Small intestine (tissue), 7 donors: ENCODE results near the gene PGAM1. TPM values are rescaled to one million over a fixed set of nuclear protein-coding genes. Genes with fewer than 3 reads are reported as not detected.
"Not testable (repeated sequence)": the region's sequence is repeated elsewhere in the genome, so short reads cannot be mapped to it uniquely, and the experiment has no call there.

Experiments used
- DNase-seq, 2 donors: peaks; one replicate each; pipeline versions ENCODE4 v3.0.0 to v3.0.0-alpha.2; 2013
- FAIRE-seq: peaks from 2 replicates; lab custom pipeline; 2012; peaks lifted over from hg19 to GRCh38; lab: Jason Lieb, UNC
- H3K27ac ChIP-seq, 3 donors: one replicate each; pipeline ENCODE4 v1.5.1; 2013; ENCODE audit warnings: low read length in 2 of 3, mild to moderate bottlenecking in 2 of 3, control low read depth in 1 of 3, inconsistent platforms in 1 of 3, low read depth in 1 of 3, moderate library complexity in 1 of 3
- H3K27me3 ChIP-seq, 3 donors: one replicate each; pipeline ENCODE4 v1.6.1; 2013; ENCODE audit warnings: low read length in 3 of 3, inconsistent platforms in 1 of 3; ENCODE audit not compliant: control insufficient read depth in 3 of 3, insufficient read depth in 3 of 3
- H3K36me3 ChIP-seq, 3 donors: one replicate each; pipeline ENCODE4 v1.6.1; 2013; ENCODE audit warnings: low read length in 3 of 3, inconsistent platforms in 1 of 3, low read depth in 1 of 3, mild to moderate bottlenecking in 1 of 3, moderate library complexity in 1 of 3; ENCODE audit not compliant: control insufficient read depth in 3 of 3, insufficient read depth in 2 of 3
- H3K4me1 ChIP-seq, 3 donors: one replicate each; pipeline ENCODE4 v1.6.1; 2013; ENCODE audit warnings: low read length in 2 of 3, inconsistent platforms in 1 of 3, low read depth in 1 of 3, mild to moderate bottlenecking in 1 of 3, moderate library complexity in 1 of 3; ENCODE audit not compliant: control insufficient read depth in 3 of 3, insufficient read depth in 2 of 3
- H3K4me3 ChIP-seq, 3 donors: one replicate each; pipeline ENCODE4 v1.5.1; 2013; ENCODE audit warnings: low read length in 3 of 3, control low read depth in 1 of 3, inconsistent platforms in 1 of 3, low read depth in 1 of 3, mild to moderate bottlenecking in 1 of 3, moderate library complexity in 1 of 3
- H3K9me3 ChIP-seq, 2 donors: one replicate each; pipeline ENCODE4 v1.6.1; 2013; ENCODE audit warnings: low read depth in 1 of 2, low read length in 1 of 2; ENCODE audit not compliant: control insufficient read depth in 2 of 2, insufficient read depth in 1 of 2
- WGBS, 3 donors: extraction: QIAGEN DNeasy Blood & Tissue Kit; methylation state at CpG; one replicate each; pipeline ENCODE4 v1.1.7; 2013; 5-methylcytosine and 5-hydroxymethylcytosine counted together
- polyA plus RNA-seq, 4 donors: library from polyadenylated mRNA; stranded (reverse) in 3 of 4; unstranded in 1 of 4; fragments of 200-250 nt in 3 of 4; fragments of 120-200 nt in 1 of 4; gene quantifications; one replicate each; pipeline versions ENCODE4 v1.2.1 to v1.2.3, GENCODE V29; 2013
- donor health status: healthy with polysubstance abuse.
- donor health status: control.
- donor health status: control.
- donor health status: Bipolar disorder and iron deficiency.
- donor health status: healthy.

Gene PGAM1
- polyA plus RNA-seq, 4 donors = 129 to 300 (median 235) TPM

DNA sequence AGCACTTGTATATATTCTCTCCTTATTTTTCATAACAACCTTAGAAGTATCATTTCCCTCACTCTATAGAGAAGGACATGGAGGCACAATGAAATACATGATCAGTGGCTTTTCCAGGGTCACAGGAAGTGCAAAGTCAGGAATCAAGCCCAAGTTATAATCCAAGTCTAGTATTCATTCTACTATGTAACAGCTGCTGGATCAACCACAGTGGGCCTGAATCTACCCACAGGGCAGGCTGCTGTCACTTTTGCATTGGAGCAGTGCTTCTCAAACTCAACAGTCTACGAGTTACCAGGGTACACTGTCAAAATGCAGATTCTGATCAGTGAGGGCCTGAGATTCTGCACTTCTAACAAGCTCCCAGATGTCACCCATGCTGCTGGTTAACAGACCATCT, 38.2 kb downstream of the PGAM1 start:
- 56 to 74% (median 70%) methylated on average over 1 of the region's 1 CpG for WGBS, 3 donors
- Histone ChIP-seq H3K27me3 (no peaks in the 10 kb centered on the region), H3K27ac (no peak overlapping the region), H3K9me3 (no peaks in the 10 kb centered on the region), H3K4me3 (no peak overlapping the region), H3K36me3 (peaks cover 29 to 94% (median 31%) of the 10 kb centered on the region in 3 donors), H3K4me1 (no peaks in the 10 kb centered on the region)
- FAIRE-seq (no peak), DNase-seq (no peak)

- no peak overlapping the region for H3K4me3 ChIP-seq
- DNase-seq (no peak), FAIRE-seq (no peak)
- no peaks in the 10 kb centered on the region for H3K27me3 ChIP-seq
- H3K27ac ChIP-seq = no peak overlapping the region
- peaks cover 18 to 91% (median 30%) of the 10 kb centered on the region in 3 donors for H3K36me3 ChIP-seq
- H3K4me1 ChIP-seq = no peaks in the 10 kb centered on the region
- 93 to 95% (median 93%) methylated on average over 7 of the region's 7 CpGs for WGBS, 3 donors
- H3K9me3 ChIP-seq = no peaks in the 10 kb centered on the region
These were observed 40.0 kb downstream of the PGAM1 start for GRCh38 chr10:97465982-97466381.

DNA sequence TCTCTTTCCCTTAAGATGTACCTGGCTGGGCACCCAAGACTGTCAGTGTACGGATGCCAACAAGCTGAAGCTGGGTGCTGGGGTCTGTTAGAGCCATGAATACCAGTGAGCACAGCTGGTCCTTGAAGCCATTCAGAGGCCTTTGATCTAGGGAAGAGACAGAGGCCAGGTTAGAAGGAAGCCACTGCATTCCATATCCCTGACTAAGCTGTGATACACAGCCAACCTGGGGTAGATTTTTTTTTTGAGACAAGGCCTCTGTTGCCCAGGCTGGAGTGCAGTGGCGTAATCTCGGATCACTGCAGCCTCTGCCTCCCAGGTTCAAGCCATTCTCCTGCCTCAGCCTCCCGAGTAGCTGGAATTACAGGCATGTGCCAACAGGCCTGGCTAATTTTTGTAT, 40.8 kb downstream of the PGAM1 start:
- Histone ChIP-seq H3K36me3 (peaks cover 10 to 88% (median 29%) of the 10 kb centered on the region in 3 donors), H3K4me1 (no peaks in the 10 kb centered on the region), H3K4me3 (no peak overlapping the region), H3K27me3 (no peaks in the 10 kb centered on the region), H3K9me3 (no peaks in the 10 kb centered on the region), H3K27ac (no peak overlapping the region)
- FAIRE-seq (no peak), DNase-seq (no peak)
- WGBS, 3 donors = 90 to 95% (median 93%) methylated on average over 4 of the region's 4 CpGs

DNA sequence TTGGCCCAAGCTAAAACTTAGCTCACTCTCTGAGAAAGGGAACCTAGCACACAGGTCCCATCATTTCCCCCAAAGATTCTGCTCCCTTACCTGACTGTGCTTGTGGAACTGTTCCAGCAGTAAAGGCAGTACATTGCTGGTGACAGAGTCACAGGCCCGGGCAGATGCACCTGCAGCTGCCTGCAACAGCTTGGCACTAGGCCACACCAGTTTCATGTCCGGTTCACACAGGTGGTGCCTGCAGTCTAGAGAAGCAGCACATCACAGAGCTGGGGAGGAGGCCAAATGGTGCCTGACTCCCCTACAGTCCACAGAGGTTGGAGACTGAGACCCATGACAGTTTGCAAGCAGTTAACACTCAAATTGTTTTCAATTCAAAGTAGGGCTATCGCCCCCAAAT, 42.2 kb downstream of the PGAM1 start:
- Histone ChIP-seq H3K27ac (no peak overlapping the region), H3K4me3 (no peak overlapping the region), H3K36me3 (peaks cover 7 to 86% (median 25%) of the 10 kb centered on the region in 3 donors), H3K27me3 (no peaks in the 10 kb centered on the region), H3K9me3 (no peaks in the 10 kb centered on the region), H3K4me1 (no peaks in the 10 kb centered on the region)
- DNase-seq = no peak
- WGBS, 3 donors = 48 to 72% (median 58%) methylated on average over 3 of the region's 3 CpGs
- no peak for FAIRE-seq

GRCh38 chr10:97468781-97469180, 42.8 kb downstream of the PGAM1 start:
- H3K36me3 ChIP-seq = peaks cover 7 to 83% (median 27%) of the 10 kb centered on the region in 3 donors
- FAIRE-seq, DNase-seq, H3K27me3 ChIP-seq, H3K27ac ChIP-seq, H3K4me3 ChIP-seq, H3K4me1 ChIP-seq, H3K9me3 ChIP-seq: not testable (repeated sequence)
- 76 to 90% (median 89%) methylated on average over 12 of the region's 12 CpGs for WGBS, 3 donors

- Histone ChIP-seq H3K27ac (no peak overlapping the region), H3K27me3 (no peaks in the 10 kb centered on the region), H3K4me1 (no peaks in the 10 kb centered on the region), H3K4me3 (no peak overlapping the region), H3K9me3 (no peaks in the 10 kb centered on the region), H3K36me3 (peaks cover 14 to 52% (median 28%) of the 10 kb centered on the region in 3 donors)
- 96 to 100% (median 99%) methylated on average over 4 of the region's 4 CpGs for WGBS, 3 donors
- DNase-seq = no peak
- no peak for FAIRE-seq
These were observed 48.9 kb downstream of the PGAM1 start for GRCh38 chr10:97474918-97475317.

- Histone ChIP-seq H3K27ac (no peak overlapping the region), H3K27me3 (no peaks in the 10 kb centered on the region), H3K36me3 (peaks cover 16 to 54% (median 29%) of the 10 kb centered on the region in 3 donors), H3K9me3 (no peaks in the 10 kb centered on the region), H3K4me3 (no peak overlapping the region), H3K4me1 (no peaks in the 10 kb centered on the region)
- no peak for FAIRE-seq
- DNase-seq = no peak
- WGBS, 3 donors = 73 to 88% (median 82%) methylated on average over 2 of the region's 2 CpGs
These were observed 50.1 kb downstream of the PGAM1 start for GRCh38 chr10:97475936-97476594.

- H3K9me3 ChIP-seq = not testable (repeated sequence)
- H3K36me3 ChIP-seq = peaks cover 13 to 43% (median 26%) of the 10 kb centered on the region in 3 donors
These were observed 53.4 kb downstream of the PGAM1 start for GRCh38 chr10:97479410-97479809.

GRCh38 chr10:97479939-97480338, 53.9 kb downstream of the PGAM1 start:
- WGBS, 3 donors = 79 to 86% (median 80%) methylated on average over 9 of the region's 9 CpGs
- Histone ChIP-seq H3K4me1 (no peaks in the 10 kb centered on the region), H3K27me3 (no peaks in the 10 kb centered on the region), H3K4me3 (no peak overlapping the region), H3K9me3 (no peaks in the 10 kb centered on the region), H3K36me3 (peaks cover 13 to 47% (median 25%) of the 10 kb centered on the region in 3 donors), H3K27ac (no peak overlapping the region)
- DNase-seq (no peak), FAIRE-seq (no peak)

More at GRCh38 chr10:97479410-97479809, 53.4 kb downstream of the PGAM1 start:
- not testable (repeated sequence) for H3K27me3 ChIP-seq, H3K27ac ChIP-seq, H3K4me1 ChIP-seq, DNase-seq, FAIRE-seq, H3K4me3 ChIP-seq
- 89 to 98% (median 95%) methylated on average over 4 of the region's 4 CpGs for WGBS, 3 donors
